RPMI8226 (cell line): Measurements from ENCODE around the gene BNC2.

ENCODE experiments used
- DNase-seq: peaks from one replicate; pipeline ENCODE4 v3.0.0-alpha.2; 2015

BNC2 gene

GRCh38 chr9:16811987-16812685, 58.3 kb downstream of the BNC2 start:
- peak; percentile 44 for DNase-seq

- DNase-seq, result no peak
These were observed 60.4 kb downstream of the BNC2 start for GRCh38 chr9:16809912-16810610.

DNA sequence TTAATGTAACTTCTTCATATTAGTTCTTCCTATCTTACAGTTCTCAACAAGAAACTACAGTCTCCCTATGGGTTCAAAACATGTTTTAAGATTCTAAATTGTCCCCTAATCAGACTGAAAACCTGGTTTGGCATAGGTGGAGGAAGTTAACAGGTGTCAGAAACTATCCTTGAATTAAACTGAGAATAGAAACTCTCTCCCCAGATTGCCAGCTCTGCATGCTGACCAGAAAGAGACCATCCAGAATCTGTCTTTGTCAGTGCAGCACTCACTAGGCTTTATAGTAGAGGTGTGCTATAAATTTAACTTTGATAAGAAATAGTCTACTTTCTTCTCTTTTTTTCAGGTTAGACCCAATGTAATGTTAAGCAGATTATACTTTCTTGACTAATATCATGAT, 63.8 kb downstream of the BNC2 start:
- DNase-seq, result peak; percentile 17

DNA sequence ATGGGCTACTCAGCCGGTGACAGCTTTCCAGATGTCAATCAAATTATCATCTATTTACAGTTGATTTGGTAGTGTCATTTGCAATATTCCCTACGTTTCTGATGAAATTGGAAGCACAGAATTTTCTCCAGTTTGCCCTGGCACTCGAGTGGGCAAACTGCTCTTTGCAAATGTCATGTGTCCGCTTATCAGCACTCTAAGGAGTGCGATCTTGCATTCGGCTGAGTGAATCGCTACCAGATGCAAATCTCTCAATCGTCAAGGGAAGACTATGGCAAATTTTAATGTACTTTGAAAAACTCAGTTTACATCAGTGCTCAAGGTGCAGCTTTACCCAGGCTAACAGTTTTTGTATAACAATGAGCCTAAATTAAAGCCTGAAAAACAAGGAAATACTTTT, 66.8 kb downstream of the BNC2 start:
- no peak for DNase-seq

DNA sequence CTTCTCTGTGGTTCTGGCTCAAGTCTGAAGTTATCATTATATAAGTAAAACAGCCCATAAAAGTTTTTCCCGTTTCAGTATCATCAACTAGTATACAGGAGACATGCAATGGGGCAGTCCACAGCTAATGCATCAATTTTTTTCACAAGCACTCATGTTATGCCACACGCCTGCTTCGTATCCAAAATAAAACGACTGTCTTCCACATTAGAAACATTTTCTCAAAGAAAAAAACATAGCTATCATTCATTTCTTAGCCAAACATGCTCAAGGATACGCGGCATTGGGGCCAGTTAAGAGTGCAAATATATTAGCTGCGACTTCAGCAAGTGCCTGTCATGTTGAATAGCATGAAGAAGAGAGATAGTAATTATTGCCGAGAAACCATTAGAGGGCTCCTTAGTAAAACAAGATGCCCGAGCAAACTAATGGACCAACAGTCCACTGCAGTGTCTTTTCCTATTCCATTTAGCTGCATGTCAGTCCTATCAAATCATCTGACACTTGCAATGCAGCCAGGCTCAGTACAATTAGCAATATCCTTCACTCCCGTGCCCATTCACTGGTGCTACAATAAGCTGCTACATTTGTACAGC, 68.5 kb downstream of the BNC2 start:
- no peak for DNase-seq

DNA sequence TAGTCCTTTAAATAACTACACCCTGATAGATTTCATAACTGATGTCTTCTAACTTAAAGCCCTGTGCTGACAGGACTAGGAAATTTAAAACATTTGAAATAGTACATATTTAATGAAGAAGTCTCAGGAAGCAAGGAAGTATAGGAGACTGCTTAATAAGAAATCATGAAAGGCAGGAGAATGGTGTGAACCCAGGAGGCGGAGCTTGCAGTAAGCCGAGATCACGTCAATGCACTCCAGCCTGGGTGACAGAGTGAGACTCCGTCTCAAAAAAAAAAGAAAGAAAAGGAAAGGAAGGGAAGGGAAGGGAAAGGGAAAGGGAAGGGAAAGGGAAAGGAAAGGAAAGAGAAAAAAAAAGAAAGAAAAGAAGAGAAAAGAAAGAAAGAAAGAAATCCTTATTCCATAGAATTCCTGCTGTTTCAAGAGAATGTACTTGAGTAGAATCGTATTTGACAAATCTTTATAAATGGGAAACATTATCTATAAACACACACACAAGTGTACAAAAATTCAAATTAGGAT, 74.1 kb downstream of the BNC2 start:
- no peak for DNase-seq

DNA sequence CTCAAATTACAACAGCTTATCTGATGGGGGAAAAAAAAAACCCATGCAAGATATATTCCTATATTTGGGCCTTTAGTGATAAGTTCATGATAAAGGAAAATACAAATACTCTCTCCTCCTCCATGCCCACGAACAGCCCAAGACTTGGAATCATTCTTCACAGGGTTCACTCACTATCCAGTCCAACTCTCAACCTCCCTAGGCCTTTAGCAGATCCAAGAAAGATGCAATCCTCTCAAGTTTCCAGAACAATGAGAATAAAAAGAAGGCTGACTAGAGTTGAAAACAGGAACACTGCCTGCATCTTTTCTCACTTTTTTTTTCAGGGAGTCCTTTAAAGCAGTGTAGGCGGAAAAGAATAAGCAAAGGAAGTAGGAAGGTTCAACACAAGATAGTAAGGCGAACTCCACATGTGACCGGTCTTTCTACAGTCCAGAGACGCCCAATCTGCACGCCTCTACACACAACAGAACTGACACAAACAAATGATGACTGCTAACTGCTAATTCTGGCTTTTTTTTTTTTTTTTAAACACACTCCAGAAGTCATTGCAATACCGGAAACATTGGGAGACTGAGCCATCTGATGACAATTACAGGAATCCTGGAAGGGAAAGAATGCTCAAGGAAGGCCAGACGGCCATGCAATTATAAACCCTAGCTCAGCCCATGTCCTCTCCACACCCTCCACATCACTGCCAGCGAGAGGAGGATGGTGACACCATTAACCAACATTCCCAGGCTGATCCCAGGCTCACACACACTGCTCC, 75.4 kb downstream of the BNC2 start:
- DNase-seq, result no peak

DNA sequence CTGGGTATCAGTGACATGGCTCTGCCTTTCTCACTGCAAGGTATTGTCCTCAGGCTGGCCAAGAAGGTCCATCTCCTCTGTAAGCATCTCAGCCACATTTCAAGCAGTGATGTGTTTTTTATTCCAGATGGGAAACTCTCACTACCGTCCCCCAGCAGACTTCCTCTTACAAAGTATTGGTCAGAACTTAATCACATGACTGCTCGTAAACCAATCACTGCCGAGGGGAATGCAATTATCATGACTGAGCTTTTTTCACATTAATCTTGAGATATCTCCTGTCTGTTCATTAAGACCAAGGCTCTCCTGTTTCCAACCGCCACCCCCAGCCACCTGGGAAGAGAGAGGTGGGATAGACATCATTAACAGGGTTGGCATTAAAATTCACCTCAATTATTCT, 76.4 kb downstream of the BNC2 start:
- no peak for DNase-seq

GRCh38 chr9:16787724-16788123, 82.7 kb downstream of the BNC2 start:
- no peak for DNase-seq

DNA sequence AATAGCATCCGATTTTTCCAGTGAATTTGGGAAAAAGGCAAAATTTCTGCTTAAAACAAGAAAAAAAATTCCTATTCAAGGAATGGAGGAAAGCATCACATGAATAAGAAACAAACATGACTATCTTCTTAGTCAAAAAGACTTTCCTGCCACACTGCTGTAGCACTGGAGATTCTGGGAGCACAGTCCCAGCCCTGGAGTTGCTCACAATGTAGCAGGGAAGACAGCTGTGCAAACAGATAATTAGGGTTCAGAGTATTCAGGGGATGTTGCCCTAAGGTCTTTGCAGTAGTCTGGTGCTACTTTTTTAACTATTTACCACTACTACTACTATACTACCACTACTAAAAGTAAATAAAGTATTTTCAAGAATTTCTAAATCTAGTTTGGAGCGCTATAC, 86.5 kb downstream of the BNC2 start:
- DNase-seq, result no peak

GRCh38 chr9:16782490-16782889, 88.0 kb downstream of the BNC2 start:
- DNase-seq, result no peak

- DNase-seq, result no peak
These were observed 95.1 kb downstream of the BNC2 start for GRCh38 chr9:16775330-16775729.

DNA sequence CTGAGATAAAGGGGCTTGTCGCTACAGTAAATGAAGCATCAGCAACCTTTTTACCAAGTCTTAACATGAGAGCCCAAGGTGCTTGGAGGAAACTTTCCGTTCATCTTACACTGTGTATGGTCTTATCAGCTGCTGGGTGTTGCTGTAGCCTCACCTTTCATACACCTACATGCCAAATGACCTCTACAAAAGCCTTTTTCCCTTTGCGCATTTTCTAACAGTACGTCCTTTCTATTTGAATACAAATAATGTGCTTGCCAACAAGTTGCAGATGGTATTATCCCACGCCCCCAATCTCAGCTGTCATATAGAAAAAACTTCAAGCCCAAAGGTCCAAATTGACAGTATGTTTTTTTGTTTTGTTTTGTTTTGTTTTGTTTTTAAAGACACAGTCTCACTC, 96.9 kb downstream of the BNC2 start:
- DNase-seq, result no peak

DNA sequence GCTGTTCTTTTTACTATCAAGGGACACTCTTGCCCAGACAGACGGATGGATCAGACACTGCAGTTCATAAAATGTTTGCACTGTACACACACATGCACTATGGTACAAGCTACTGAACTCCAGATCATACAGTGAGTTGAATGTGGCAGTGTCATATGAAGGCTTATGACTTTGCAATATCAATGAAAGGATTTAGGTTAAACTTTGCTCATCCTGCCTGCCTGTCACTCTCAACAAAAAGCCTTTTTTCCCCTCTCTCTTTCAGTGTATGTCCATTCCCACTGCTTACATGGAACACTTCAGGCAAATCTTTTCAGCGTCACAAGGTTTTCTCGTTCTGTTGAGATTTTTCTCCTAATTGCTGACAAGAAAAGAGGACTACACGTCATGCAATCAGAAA, 97.4 kb downstream of the BNC2 start:
- no peak for DNase-seq

- no peak for DNase-seq
These were observed 99.1 kb downstream of the BNC2 start for GRCh38 chr9:16771356-16771755.

DNA sequence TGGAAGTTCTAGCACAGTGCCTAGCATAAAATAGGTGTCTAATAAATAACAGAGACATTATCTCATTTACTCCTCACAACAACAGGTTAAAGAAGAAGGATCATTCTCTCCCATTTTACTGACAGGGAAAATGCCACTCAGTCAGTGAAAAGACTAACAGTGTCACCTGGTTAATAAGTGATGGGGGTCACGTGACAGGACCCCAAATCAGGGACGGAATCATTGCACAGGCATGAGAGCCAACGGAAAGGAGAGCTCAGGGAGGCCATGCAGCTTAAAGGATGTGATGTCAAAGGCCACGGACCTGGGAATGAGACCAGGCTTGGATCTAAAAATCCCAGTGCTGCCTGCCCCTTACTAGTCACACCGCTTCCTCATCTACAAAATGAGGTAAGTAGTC, 101.2 kb downstream of the BNC2 start:
- DNase-seq, result no peak

GRCh38 chr9:16768816-16769215, 101.7 kb downstream of the BNC2 start:
- no peak for DNase-seq

DNA sequence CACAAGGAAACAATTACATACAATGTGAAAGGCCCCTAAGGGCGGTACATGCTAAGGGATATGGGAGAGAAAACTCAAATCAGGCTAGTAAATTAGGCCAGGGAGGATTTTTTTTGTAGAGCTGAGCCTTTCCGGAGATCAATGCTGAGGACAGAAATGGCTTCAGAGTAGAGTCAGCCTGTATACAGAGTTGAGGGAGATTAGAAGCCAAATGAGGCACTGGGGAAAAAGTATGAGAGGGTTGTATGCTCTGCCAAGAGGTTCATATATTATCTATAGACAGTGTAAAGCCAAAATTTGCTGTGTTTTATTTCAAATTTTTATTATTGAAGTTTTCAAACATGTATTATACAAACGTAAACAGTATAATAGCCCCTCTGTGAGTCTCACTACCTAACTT, 103.1 kb downstream of the BNC2 start:
- no peak for DNase-seq

DNA sequence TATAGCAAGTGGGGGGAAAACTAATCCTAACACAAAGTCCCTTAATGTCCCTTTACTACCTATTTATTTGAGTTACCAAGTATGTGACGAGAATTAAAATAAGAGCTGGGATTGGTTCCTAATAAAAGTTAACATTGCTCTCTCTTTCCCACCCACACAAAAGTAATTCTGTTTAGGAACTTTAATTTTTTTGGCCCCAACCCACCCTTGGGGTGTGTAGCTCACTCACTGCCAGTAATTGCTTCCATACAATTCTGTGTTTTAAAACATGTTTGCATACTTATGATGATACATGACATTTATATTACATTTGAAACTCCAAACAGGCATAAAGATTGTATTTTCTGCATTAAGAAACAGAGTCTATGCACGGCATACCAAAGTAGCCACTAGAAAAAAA, 106.5 kb downstream of the BNC2 start:
- DNase-seq, result no peak

- no peak for DNase-seq
These were observed 114.9 kb downstream of the BNC2 start for GRCh38 chr9:16755467-16756160.

- DNase-seq, result no peak
These were observed 115.8 kb downstream of the BNC2 start for GRCh38 chr9:16754662-16755061.

DNA sequence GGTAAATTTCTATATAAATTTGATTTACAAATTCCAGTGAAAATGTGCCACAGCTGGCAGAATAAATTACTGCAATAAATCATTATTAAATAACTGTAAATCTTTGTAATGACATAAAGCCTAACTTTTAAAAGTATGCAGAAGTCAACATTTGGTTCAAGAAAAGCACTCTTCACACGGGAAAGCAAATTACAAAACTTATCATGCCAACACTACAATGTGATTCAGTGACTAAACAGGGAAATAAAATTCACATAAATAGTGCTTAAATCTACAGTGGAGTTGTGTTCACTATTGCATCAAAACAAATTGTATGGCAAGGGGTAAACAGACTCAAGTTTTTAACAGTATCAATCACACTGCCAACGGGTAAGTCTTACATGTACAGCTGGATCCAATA, 117.2 kb downstream of the BNC2 start:
- DNase-seq, result no peak

GRCh38 chr9:16752601-16753000, 117.9 kb downstream of the BNC2 start:
- DNase-seq, result no peak
